Measurements from ENCODE around the gene ZMYM2.
"Not testable (repeated sequence)": the region's sequence is repeated elsewhere in the genome, so short reads cannot be mapped to it uniquely, and the experiment has no call there.

The ZMYM2 gene

GRCh38 chr13:19961924-19962323, 3.4 kb downstream of the ZMYM2 start:
- Histone ChIP-seq H3K9ac (ENCODE audit: insufficient read length, low read depth) (no peak overlapping the region), H3K4me1 (ENCODE audit: insufficient read depth, insufficient read length) (no peaks in the 10 kb centered on the region), H3K36me3 (ENCODE audit: insufficient read depth, insufficient read length, low read length) (peaks cover 11% of the 10 kb centered on the region), H3K27me3 (ENCODE audit: insufficient read depth, insufficient read length) (no peaks in the 10 kb centered on the region), H3K9me3 (ENCODE audit: insufficient read depth, low read length) (no peaks in the 10 kb centered on the region), H3K4me3 (ENCODE audit: insufficient read length, low read depth) (no peak overlapping the region)
- no peak for DNase-seq (ENCODE audit: low read depth, low spot score)
- no peak for TF ChIP-seq YY1 (IDR thresholded peaks at IDR 0.05; ENCODE audit: insufficient read depth, insufficient read length)
- no peak for TF ChIP-seq ZNF274 (IDR thresholded peaks at IDR 0.05; ENCODE audit: low read depth, low read length)
- no peak for TF ChIP-seq SUZ12 (IDR thresholded peaks at IDR 0.05; ENCODE audit: extremely low read depth, insufficient read depth, insufficient read length)

DNA sequence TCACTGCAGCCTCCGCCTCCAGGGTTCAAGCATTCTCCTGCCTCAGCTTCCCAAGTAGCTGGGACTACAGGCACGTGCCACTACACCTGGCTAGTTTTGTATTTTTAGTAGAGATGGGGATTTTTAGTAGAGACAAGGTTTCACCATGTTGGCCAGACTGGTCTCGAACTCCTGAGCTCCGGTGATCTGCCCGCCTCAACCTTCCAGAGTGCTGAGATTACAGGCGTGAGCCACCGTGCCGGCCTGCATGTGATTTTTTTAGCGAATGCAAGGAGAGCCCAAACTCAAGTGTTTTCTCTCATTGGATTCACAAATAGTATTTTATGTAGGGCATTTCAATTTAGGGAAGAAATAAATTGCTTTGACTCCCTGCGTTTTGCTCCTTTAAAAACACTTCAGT, 4.4 kb downstream of the ZMYM2 start:
- Histone ChIP-seq H3K4me3 (ENCODE audit: insufficient read length, low read depth) (no peak overlapping the region), H3K9me3 (ENCODE audit: insufficient read depth, low read length) (no peaks in the 10 kb centered on the region), H3K27me3 (ENCODE audit: insufficient read depth, insufficient read length) (no peaks in the 10 kb centered on the region), H3K36me3 (ENCODE audit: insufficient read depth, insufficient read length, low read length) (peaks cover 15% of the 10 kb centered on the region), H3K9ac (ENCODE audit: insufficient read length, low read depth) (no peak overlapping the region), H3K4me1 (ENCODE audit: insufficient read depth, insufficient read length) (no peaks in the 10 kb centered on the region)
- TF ChIP-seq SUZ12 (IDR thresholded peaks at IDR 0.05; ENCODE audit: extremely low read depth, insufficient read depth, insufficient read length) (no peak), YY1 (IDR thresholded peaks at IDR 0.05; ENCODE audit: insufficient read depth, insufficient read length) (no peak), ZNF274 (IDR thresholded peaks at IDR 0.05; ENCODE audit: low read depth, low read length) (no peak)
- no peak for DNase-seq (ENCODE audit: low read depth, low spot score)

DNA sequence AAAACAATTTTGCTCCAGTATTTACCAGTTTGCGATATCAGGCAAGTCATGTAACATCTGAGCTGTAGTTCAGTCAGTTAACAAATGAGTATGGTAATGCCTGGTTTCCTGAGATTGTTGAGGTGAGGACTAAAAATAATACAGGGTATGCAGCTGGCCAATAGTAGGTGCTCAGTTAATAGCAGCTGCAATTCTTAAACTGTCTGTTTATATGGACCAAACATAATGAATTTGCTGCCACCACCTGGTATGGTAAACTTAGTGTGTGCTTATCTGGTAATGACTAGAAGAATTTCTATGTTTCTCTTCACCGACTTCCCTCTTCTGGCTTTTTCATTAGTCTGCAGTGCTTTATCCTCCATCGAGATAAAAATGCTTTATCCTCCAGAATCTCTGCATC, 9.1 kb downstream of the ZMYM2 start:
- Histone ChIP-seq H3K9ac (ENCODE audit: insufficient read length, low read depth) (no peak overlapping the region), H3K4me1 (ENCODE audit: insufficient read depth, insufficient read length) (no peaks in the 10 kb centered on the region), H3K27me3 (ENCODE audit: insufficient read depth, insufficient read length) (no peaks in the 10 kb centered on the region), H3K36me3 (ENCODE audit: insufficient read depth, insufficient read length, low read length) (peaks cover 10% of the 10 kb centered on the region), H3K4me3 (ENCODE audit: insufficient read length, low read depth) (no peak overlapping the region), H3K9me3 (ENCODE audit: insufficient read depth, low read length) (no peaks in the 10 kb centered on the region)
- DNase-seq (ENCODE audit: low read depth, low spot score), result no peak
- TF ChIP-seq ZNF274 (IDR thresholded peaks at IDR 0.05; ENCODE audit: low read depth, low read length) (no peak), YY1 (IDR thresholded peaks at IDR 0.05; ENCODE audit: insufficient read depth, insufficient read length) (no peak), SUZ12 (IDR thresholded peaks at IDR 0.05; ENCODE audit: extremely low read depth, insufficient read depth, insufficient read length) (no peak)

GRCh38 chr13:19974498-19975009, 16.0 kb downstream of the ZMYM2 start:
- not testable (repeated sequence) for H3K4me1 ChIP-seq (ENCODE audit: insufficient read depth, insufficient read length); H3K9me3 ChIP-seq (ENCODE audit: insufficient read depth, low read length); H3K4me3 ChIP-seq (ENCODE audit: insufficient read length, low read depth); H3K9ac ChIP-seq (ENCODE audit: insufficient read length, low read depth); DNase-seq (ENCODE audit: low read depth, low spot score); H3K27me3 ChIP-seq (ENCODE audit: insufficient read depth, insufficient read length); H3K36me3 ChIP-seq (ENCODE audit: insufficient read depth, insufficient read length, low read length)

GRCh38 chr13:19978831-19979437, 20.4 kb downstream of the ZMYM2 start:
- Histone ChIP-seq H3K36me3 (ENCODE audit: insufficient read depth, insufficient read length, low read length) (peaks cover 2% of the 10 kb centered on the region), H3K9ac (ENCODE audit: insufficient read length, low read depth) (no peak overlapping the region), H3K4me3 (ENCODE audit: insufficient read length, low read depth) (no peak overlapping the region), H3K9me3 (ENCODE audit: insufficient read depth, low read length) (no peaks in the 10 kb centered on the region; the same call in 1 of the 2 replicates), H3K4me1 (ENCODE audit: insufficient read depth, insufficient read length) (no peaks in the 10 kb centered on the region), H3K27me3 (ENCODE audit: insufficient read depth, insufficient read length) (no peaks in the 10 kb centered on the region)
- DNase-seq (ENCODE audit: low read depth, low spot score), result no peak
- TF ChIP-seq ZNF274 (IDR thresholded peaks at IDR 0.05; ENCODE audit: low read depth, low read length) (no peak), SUZ12 (IDR thresholded peaks at IDR 0.05; ENCODE audit: extremely low read depth, insufficient read depth, insufficient read length) (no peak), YY1 (IDR thresholded peaks at IDR 0.05; ENCODE audit: insufficient read depth, insufficient read length) (no peak)

GRCh38 chr13:19981685-19982238, 23.2 kb downstream of the ZMYM2 start:
- Histone ChIP-seq H3K36me3 (ENCODE audit: insufficient read depth, insufficient read length, low read length) (peaks cover 2% of the 10 kb centered on the region), H3K4me1 (ENCODE audit: insufficient read depth, insufficient read length) (no peaks in the 10 kb centered on the region), H3K27me3 (ENCODE audit: insufficient read depth, insufficient read length) (no peaks in the 10 kb centered on the region), H3K4me3 (ENCODE audit: insufficient read length, low read depth) (no peak overlapping the region), H3K9ac (ENCODE audit: insufficient read length, low read depth) (no peak overlapping the region), H3K9me3 (ENCODE audit: insufficient read depth, low read length) (no peaks in the 10 kb centered on the region; the same call in 1 of the 2 replicates)
- DNase-seq (ENCODE audit: low read depth, low spot score), result no peak
- TF ChIP-seq ZNF274 (IDR thresholded peaks at IDR 0.05; ENCODE audit: low read depth, low read length) (no peak), SUZ12 (IDR thresholded peaks at IDR 0.05; ENCODE audit: extremely low read depth, insufficient read depth, insufficient read length) (no peak), YY1 (IDR thresholded peaks at IDR 0.05; ENCODE audit: insufficient read depth, insufficient read length) (no peak)

DNA sequence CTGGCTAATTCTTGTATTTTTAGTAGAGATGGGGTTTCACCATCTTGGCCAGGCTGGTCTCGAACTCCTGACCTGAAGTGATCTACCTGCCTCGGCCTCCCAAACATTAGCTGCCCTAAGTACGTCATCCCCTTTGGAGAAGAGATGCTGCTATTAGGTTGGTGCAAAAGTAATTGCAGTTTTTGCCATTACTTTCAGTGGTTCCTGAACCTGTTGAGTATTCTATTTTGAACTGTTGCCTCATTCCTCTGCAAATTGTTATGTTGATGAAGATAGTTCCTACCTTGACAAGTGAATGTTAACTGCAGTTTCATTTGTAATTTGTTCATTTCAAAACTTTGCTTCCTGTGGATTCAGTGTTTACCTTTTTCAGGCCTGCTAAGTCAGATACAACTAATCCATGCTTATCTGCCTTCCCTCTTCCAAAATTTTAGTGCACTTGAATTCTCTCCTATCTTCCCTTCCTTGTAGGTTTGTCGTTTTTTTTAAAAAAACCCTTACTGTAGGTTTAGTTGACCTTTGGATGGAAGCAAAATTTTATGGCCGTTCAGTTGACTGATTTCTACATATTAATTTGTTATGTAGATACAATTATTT, 24.0 kb downstream of the ZMYM2 start:
- H3K4me1 ChIP-seq (ENCODE audit: insufficient read depth, insufficient read length), result no peaks in the 10 kb centered on the region
- DNase-seq (ENCODE audit: low read depth, low spot score), result no peak
- no peaks in the 10 kb centered on the region; the same call in 1 of the 2 replicates for H3K9me3 ChIP-seq (ENCODE audit: insufficient read depth, low read length)
- no peak overlapping the region for H3K9ac ChIP-seq (ENCODE audit: insufficient read length, low read depth)
- no peak for TF ChIP-seq SUZ12 (IDR thresholded peaks at IDR 0.05; ENCODE audit: extremely low read depth, insufficient read depth, insufficient read length)
- no peak for TF ChIP-seq YY1 (IDR thresholded peaks at IDR 0.05; ENCODE audit: insufficient read depth, insufficient read length)
- TF ChIP-seq ZNF274 (IDR thresholded peaks at IDR 0.05; ENCODE audit: low read depth, low read length), result no peak
- H3K4me3 ChIP-seq (ENCODE audit: insufficient read length, low read depth), result no peak overlapping the region
- no peaks in the 10 kb centered on the region for H3K27me3 ChIP-seq (ENCODE audit: insufficient read depth, insufficient read length)
- peaks cover 2% of the 10 kb centered on the region for H3K36me3 ChIP-seq (ENCODE audit: insufficient read depth, insufficient read length, low read length)

All from NT2/D1 (cell line).